MM.1S (cell line): ENCODE results near the gene C14orf132.

Experiments
- DNase-seq: peaks from one replicate; pipeline ENCODE4 v3.0.0-alpha.2; 2015
- H2AFZ ChIP-seq: fragments of 300-600 bp; sonication (generic); 2 replicates; pipeline ENCODE4 v1.6.0; 2016; ENCODE audit warnings: antibody characterized with exemption, low read length
- H3F3A ChIP-seq: fragments of 300-600 bp; sonication (generic); 2 replicates; pipeline ENCODE4 v1.6.1; 2016; ENCODE audit warnings: mild to moderate bottlenecking, antibody characterized with exemption, low read length, moderate library complexity, mixed read lengths; ENCODE audit not compliant: insufficient read depth
- H3K27ac ChIP-seq: fragments of 300-600 bp; sonication (generic); 2 replicates; pipeline ENCODE4 v1.5.1; 2016; ENCODE audit warnings: mild to moderate bottlenecking, low read length
- H3K27me3 ChIP-seq: fragments of 300-600 bp; sonication (generic); replicated peaks from 2 replicates; pipeline ENCODE4 v1.6.0; 2016; ENCODE audit warnings: low read length; ENCODE audit not compliant: insufficient read depth
- H3K36me3 ChIP-seq: fragments of 300-600 bp; sonication (generic); replicated peaks from 2 replicates; pipeline ENCODE4 v1.6.1; 2016; ENCODE audit warnings: mild to moderate bottlenecking, low read length, mixed read lengths; ENCODE audit not compliant: insufficient read depth
- H3K4me1 ChIP-seq: fragments of 300-600 bp; sonication (generic); 2 replicates; pipeline ENCODE4 v1.6.1; 2016; ENCODE audit warnings: low read length, mixed read lengths
- H3K4me2 ChIP-seq: fragments of 300-600 bp; sonication (generic); 2 replicates; pipeline ENCODE4 v1.6.0; 2016; ENCODE audit warnings: low read depth, low read length
- H3K4me3 ChIP-seq: fragments of 300-600 bp; sonication (generic); 2 replicates; pipeline ENCODE4 v1.5.1; 2016; ENCODE audit warnings: low read length, mixed read lengths
- H3K79me2 ChIP-seq: fragments of 300-600 bp; sonication (generic); 2 replicates; pipeline ENCODE4 v1.6.1; 2016; ENCODE audit warnings: mixed run types, low read length, mixed read lengths
- H3K9ac ChIP-seq: fragments of 300-600 bp; sonication (generic); 2 replicates; pipeline ENCODE4 v1.6.1; 2016; ENCODE audit warnings: low read length, mixed read lengths
- H3K9me2 ChIP-seq: fragments of 300-600 bp; sonication (generic); replicated peaks from 2 replicates; pipeline ENCODE4 v1.6.1; 2016; ENCODE audit warnings: mild to moderate bottlenecking, low read length, mixed read lengths; ENCODE audit not compliant: insufficient read depth
- H3K9me3 ChIP-seq: fragments of 300-600 bp; sonication (generic); replicated peaks from 2 replicates; pipeline ENCODE4 v1.6.1; 2016; ENCODE audit warnings: mild to moderate bottlenecking, low read length, mixed read lengths; ENCODE audit not compliant: insufficient read depth
- H4K20me1 ChIP-seq: fragments of 300-600 bp; sonication (generic); 2 replicates; pipeline ENCODE4 v1.6.1; 2016; ENCODE audit warnings: mild to moderate bottlenecking, low read length, moderate library complexity, mixed read lengths; ENCODE audit not compliant: insufficient read depth
- CTCF ChIP-seq: fragments of 300-600 bp; sonication (generic); IDR thresholded peaks from 2 replicates; pipeline ENCODE4 v1.5.1; 2016; ENCODE audit warnings: antibody characterized with exemption, low read length, mixed read lengths
- EZH2 ChIP-seq: fragments of 300-600 bp; sonication (generic); optimal IDR thresholded peaks from 2 replicates; pipeline ENCODE3; 2017; ENCODE audit warnings: low read depth, mild to moderate bottlenecking, antibody characterized with exemption, low read length, mixed read lengths
- EZH2phosphoT487 ChIP-seq: fragments of 300-600 bp; sonication (generic); IDR thresholded peaks from 2 replicates; pipeline ENCODE4 v1.6.1; 2018; ENCODE audit warnings: antibody characterized with exemption, low read length

Gene C14orf132

DNA sequence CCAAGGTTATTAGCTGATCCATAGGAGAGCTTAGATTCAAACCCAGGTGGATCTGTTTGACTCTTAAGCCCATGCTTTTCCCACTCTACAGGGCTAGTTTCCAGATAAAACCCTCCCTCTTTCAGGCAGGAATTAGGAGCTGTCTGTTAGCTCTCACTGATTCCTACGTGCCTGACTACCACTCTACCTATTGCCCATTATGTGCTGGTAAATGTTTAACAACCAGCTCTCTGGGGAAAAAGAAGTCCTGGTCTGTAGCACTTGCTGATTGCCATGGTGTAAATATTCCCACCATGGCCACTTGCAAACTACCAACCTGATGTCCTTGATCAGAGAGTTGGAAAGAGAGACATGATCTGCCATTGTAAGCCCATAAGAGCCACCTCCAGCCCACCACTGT lies 100.0 kb downstream of the C14orf132 start:
- H3K4me3 ChIP-seq: no peak overlapping the region
- no peaks in the 10 kb centered on the region for H3K9me3 ChIP-seq
- no peaks in the 10 kb centered on the region for H3K36me3 ChIP-seq
- no peak overlapping the region for H3K9ac ChIP-seq
- H3F3A ChIP-seq: no peaks in the 10 kb centered on the region
- no peak for DNase-seq
- TF ChIP-seq CTCF (no peak), EZH2phosphoT487 (no peak), EZH2 (no peak)
- H3K9me2 ChIP-seq: no peaks in the 10 kb centered on the region
- no peaks in the 10 kb centered on the region for H4K20me1 ChIP-seq
- H3K27ac ChIP-seq: no peak overlapping the region
- H3K4me2 ChIP-seq: no peak overlapping the region
- no peak overlapping the region for H2AFZ ChIP-seq
- no peaks in the 10 kb centered on the region for H3K79me2 ChIP-seq
- no peaks in the 10 kb centered on the region for H3K4me1 ChIP-seq
- no peaks in the 10 kb centered on the region for H3K27me3 ChIP-seq

- H3K9ac ChIP-seq: no peak overlapping the region
- no peaks in the 10 kb centered on the region for H3K9me3 ChIP-seq
- no peaks in the 10 kb centered on the region for H4K20me1 ChIP-seq
- H3K4me2 ChIP-seq: no peak overlapping the region
- H3K4me3 ChIP-seq: no peak overlapping the region
- no peaks in the 10 kb centered on the region for H3K9me2 ChIP-seq
- H3K27me3 ChIP-seq: no peaks in the 10 kb centered on the region
- no peak for DNase-seq
- no peak overlapping the region for H3K27ac ChIP-seq
- H3K79me2 ChIP-seq: no peaks in the 10 kb centered on the region
- no peaks in the 10 kb centered on the region for H3F3A ChIP-seq
- no peaks in the 10 kb centered on the region for H3K4me1 ChIP-seq
- TF ChIP-seq EZH2 (no peak), EZH2phosphoT487 (no peak), CTCF (no peak)
- no peaks in the 10 kb centered on the region for H3K36me3 ChIP-seq
- no peak overlapping the region for H2AFZ ChIP-seq
Measured at GRCh38 chr14:96139879-96140278, 100.7 kb downstream of the C14orf132 start.

DNA sequence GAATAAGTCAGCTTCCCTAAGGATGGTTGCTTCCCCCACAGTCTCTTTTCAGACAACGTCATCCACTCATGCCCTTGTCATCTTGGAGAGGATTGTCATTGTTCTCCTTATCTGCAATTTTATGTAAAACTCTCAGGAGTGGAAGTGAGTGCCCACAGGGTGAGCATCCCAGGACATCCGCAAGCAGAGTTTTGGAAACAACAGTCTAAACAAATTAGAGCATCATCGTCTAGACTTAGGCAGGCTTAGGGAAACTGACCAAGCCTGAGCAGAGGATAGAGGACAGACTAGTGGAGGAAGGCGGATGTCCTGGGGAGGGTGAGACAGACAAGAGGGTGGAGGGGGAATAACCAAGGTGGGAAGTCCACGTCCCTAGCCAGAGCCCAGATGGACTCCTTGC lies 101.8 kb downstream of the C14orf132 start:
- TF ChIP-seq EZH2 (no peak), EZH2phosphoT487 (no peak), CTCF (no peak)
- Histone ChIP-seq H3K4me1 (no peaks in the 10 kb centered on the region), H3K4me3 (no peak overlapping the region), H4K20me1 (no peaks in the 10 kb centered on the region), H3K27ac (no peak overlapping the region), H3K9me2 (no peaks in the 10 kb centered on the region), H3K79me2 (no peaks in the 10 kb centered on the region), H3K9me3 (no peaks in the 10 kb centered on the region), H3K36me3 (no peaks in the 10 kb centered on the region), H3K9ac (no peak overlapping the region), H3F3A (no peaks in the 10 kb centered on the region), H3K27me3 (no peaks in the 10 kb centered on the region), H2AFZ (no peak overlapping the region), H3K4me2 (no peak overlapping the region)
- DNase-seq: no peak
